Measurements from ENCODE around the gene GMPR2.

DNA sequence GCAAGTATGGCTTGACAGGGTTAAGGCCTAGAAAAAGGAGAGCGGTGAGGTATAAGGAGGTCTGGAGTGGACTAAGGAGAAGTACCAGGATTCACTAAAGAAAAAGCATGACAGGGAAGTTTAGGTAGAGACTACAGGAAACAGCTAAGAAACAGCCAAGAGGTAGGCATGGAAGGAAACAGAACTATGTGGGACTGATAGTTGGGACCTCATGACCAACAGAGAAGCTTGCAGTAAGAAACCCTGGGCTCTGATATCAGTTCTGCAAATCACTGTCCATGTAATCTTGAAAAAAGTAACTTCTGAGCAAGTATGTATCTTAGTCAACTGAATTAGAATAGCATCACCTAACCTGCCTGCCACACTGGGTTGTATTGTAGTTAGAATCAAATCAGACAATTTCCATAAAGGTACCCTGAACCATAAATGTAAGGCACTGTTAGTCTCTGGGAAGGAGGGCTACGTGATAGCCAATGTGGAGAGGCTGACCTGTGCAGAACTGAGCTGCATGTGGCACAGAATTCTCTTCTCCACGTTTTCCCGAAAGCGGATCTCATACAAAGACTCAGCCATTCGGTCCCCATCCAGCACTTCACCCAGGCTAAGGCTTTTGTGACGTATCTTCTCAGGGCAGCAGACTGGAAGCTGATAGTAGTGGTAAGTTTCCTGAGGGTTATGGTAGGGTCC lies 38.4 kb upstream of the GMPR2 start:
- TF ChIP-seq EZH2 (IDR thresholded peaks at IDR 0.05) (no peak), POLR2AphosphoS5 (IDR thresholded peaks at IDR 0.05; ENCODE audit: borderline replicate concordance, low read depth, low read length) (no peak), FOXP2 (optimal IDR thresholded peaks at IDR 0.05; ENCODE audit: control extremely low read depth, extremely low read length, insufficient read depth) (no peak)
